Measurements from ENCODE around the gene SLC25A48. TPM values are rescaled to one million over a fixed set of nuclear protein-coding genes. Genes with fewer than 3 reads are reported as not detected.

The SLC25A48 gene
- total RNA-seq, 1 donor from 2014 or later, result not detected

GRCh38 chr5:135861641-135862040, 27.2 kb downstream of the SLC25A48 start:
- no peak overlapping the region for H3K4me3 ChIP-seq
- intact Hi-C loops (cut with DNase I), result no loop called here
- no peak for TF ChIP-seq CTCF (IDR thresholded peaks at IDR 0.05)
- no peaks in the 10 kb centered on the region for H3K9me3 ChIP-seq
- no peaks in the 10 kb centered on the region for H3K4me1 ChIP-seq
- H3K27ac ChIP-seq, result no peak overlapping the region
- H3K27me3 ChIP-seq, result no peaks in the 10 kb centered on the region
- no peak for DNase-seq (ENCODE audit: low spot score in 2 of 2)
- H3K36me3 ChIP-seq, result no peaks in the 10 kb centered on the region

- DNase-seq (ENCODE audit: low spot score in 2 of 2), result no peak
- Histone ChIP-seq H3K4me1 (no peaks in the 10 kb centered on the region), H3K9me3 (no peaks in the 10 kb centered on the region), H3K36me3 (no peaks in the 10 kb centered on the region), H3K4me3 (no peak overlapping the region), H3K27me3 (no peaks in the 10 kb centered on the region), H3K27ac (no peak overlapping the region)
- no peak for TF ChIP-seq CTCF (IDR thresholded peaks at IDR 0.05)
- intact Hi-C loops (cut with DNase I), result no loop called here
These were observed 27.6 kb downstream of the SLC25A48 start for GRCh38 chr5:135862086-135862485.

- Histone ChIP-seq H3K27me3 (no peaks in the 10 kb centered on the region), H3K9me3 (no peaks in the 10 kb centered on the region), H3K4me1 (no peaks in the 10 kb centered on the region), H3K4me3 (no peak overlapping the region), H3K36me3 (no peaks in the 10 kb centered on the region), H3K27ac (no peak overlapping the region)
- intact Hi-C loops (cut with DNase I), result no loop called here
- TF ChIP-seq CTCF (IDR thresholded peaks at IDR 0.05), result no peak
- DNase-seq (ENCODE audit: low spot score in 2 of 2), result no peak
These were observed 28.3 kb downstream of the SLC25A48 start for GRCh38 chr5:135862744-135863143.

GRCh38 chr5:135864503-135865435, 30.3 kb downstream of the SLC25A48 start:
- Histone ChIP-seq H3K36me3 (no peaks in the 10 kb centered on the region), H3K27me3 (no peaks in the 10 kb centered on the region), H3K9me3 (no peaks in the 10 kb centered on the region), H3K4me1 (no peaks in the 10 kb centered on the region), H3K27ac (no peak overlapping the region), H3K4me3 (no peak overlapping the region)
- TF ChIP-seq CTCF (IDR thresholded peaks at IDR 0.05), result no peak
- no peak for DNase-seq (ENCODE audit: low spot score in 2 of 2)
- intact Hi-C loops (cut with DNase I), result no loop called here

- Histone ChIP-seq H3K4me1 (no peaks in the 10 kb centered on the region), H3K9me3 (no peaks in the 10 kb centered on the region), H3K27ac (no peak overlapping the region), H3K27me3 (no peaks in the 10 kb centered on the region), H3K36me3 (no peaks in the 10 kb centered on the region), H3K4me3 (no peak overlapping the region)
- TF ChIP-seq CTCF (IDR thresholded peaks at IDR 0.05), result no peak
- intact Hi-C loops (cut with DNase I), result no loop called here
- no peak for DNase-seq (ENCODE audit: low spot score in 2 of 2)
These were observed 31.6 kb downstream of the SLC25A48 start for GRCh38 chr5:135866016-135866415.

Data from ascending aorta (tissue), 2 donors.